ENCODE results near the gene RAD1.

RAD1 gene

GRCh38 chr5:34915139-34915855 is at the start of gene RAD1, which contains the start of gene BRIX1:
Gene RAD1 (minus strand): TSS chr5:34915504. CDS start chr5:34914892, 612 bp downstream.
Gene BRIX1 (plus strand): TSS chr5:34915711. CDS start chr5:34915739, 28 bp downstream.
- no peaks in the 10 kb centered on the region for H3K27me3 ChIP-seq (ENCODE audit: insufficient read depth, low read length, poor library complexity, severe bottlenecking)
- H3K9me3 ChIP-seq (ENCODE audit: insufficient read depth, low read depth, low read length), result no peaks in the 10 kb centered on the region
- peak within 1 kb of the TSS; percentile 97 for H3K4me3 ChIP-seq (ENCODE audit: low read length, poor library complexity, severe bottlenecking)
- peak within 1 kb of the TSS; percentile 91 for H3K9ac ChIP-seq (ENCODE audit: low read depth, low read length, poor library complexity, severe bottlenecking)
- peaks cover 60% of the 10 kb centered on the region for H4K20me1 ChIP-seq (ENCODE audit: insufficient read depth, low read length, poor library complexity, severe bottlenecking)
- peak within 1 kb of the TSS; percentile 99 for H3K4me2 ChIP-seq (ENCODE audit: low read depth, low read length, poor library complexity, severe bottlenecking)
- no peak for TF ChIP-seq CTCF (conservative IDR thresholded peaks at IDR 0.05; ENCODE audit: low read length)
- TF ChIP-seq EZH2phosphoT487 (IDR thresholded peaks at IDR 0.05; ENCODE audit: borderline replicate concordance), result no peak
- peaks cover 93% of the 10 kb centered on the region for H3K79me2 ChIP-seq (ENCODE audit: insufficient read depth, low read length)
- H2AFZ ChIP-seq (ENCODE audit: low read length), result peak within 1 kb of the TSS; percentile 93
- H3K36me3 ChIP-seq (ENCODE audit: insufficient read depth, low read length), result peaks cover 24% of the 10 kb centered on the region
- H3K9me2 ChIP-seq (replicated peaks; ENCODE audit: low read depth, low read length), result no peaks in the 10 kb centered on the region
- H3K4me1 ChIP-seq (ENCODE audit: insufficient read depth, low read length, poor library complexity, severe bottlenecking), result peaks cover 41% of the 10 kb centered on the region
- H3F3A ChIP-seq (ENCODE audit: low read depth), result no peaks in the 10 kb centered on the region

- Histone ChIP-seq H3K27me3 (ENCODE audit: insufficient read depth, low read length, poor library complexity, severe bottlenecking) (no peaks in the 10 kb centered on the region), H3K9me3 (ENCODE audit: insufficient read depth, low read depth, low read length) (no peaks in the 10 kb centered on the region), H3K4me3 (ENCODE audit: low read length, poor library complexity, severe bottlenecking) (no peak overlapping the region), H3K79me2 (ENCODE audit: insufficient read depth, low read length) (no peaks in the 10 kb centered on the region), H3F3A (ENCODE audit: low read depth) (no peaks in the 10 kb centered on the region), H4K20me1 (ENCODE audit: insufficient read depth, low read length, poor library complexity, severe bottlenecking) (no peaks in the 10 kb centered on the region), H3K4me2 (ENCODE audit: low read depth, low read length, poor library complexity, severe bottlenecking) (no peak overlapping the region), H3K9ac (ENCODE audit: low read depth, low read length, poor library complexity, severe bottlenecking) (no peak overlapping the region), H3K36me3 (ENCODE audit: insufficient read depth, low read length) (peaks cover 10% of the 10 kb centered on the region; the same call in 1 of the 2 replicates), H2AFZ (ENCODE audit: low read length) (no peak overlapping the region), H3K4me1 (ENCODE audit: insufficient read depth, low read length, poor library complexity, severe bottlenecking) (no peaks in the 10 kb centered on the region), H3K9me2 (replicated peaks; ENCODE audit: low read depth, low read length) (no peaks in the 10 kb centered on the region)
- TF ChIP-seq EZH2phosphoT487 (IDR thresholded peaks at IDR 0.05; ENCODE audit: borderline replicate concordance), result no peak
- no peak for TF ChIP-seq CTCF (conservative IDR thresholded peaks at IDR 0.05; ENCODE audit: low read length)
Measured at GRCh38 chr5:34959323-34959722, 44.0 kb upstream of the RAD1 start.

- Histone ChIP-seq H3F3A (ENCODE audit: low read depth) (no peaks in the 10 kb centered on the region), H3K9me3 (ENCODE audit: insufficient read depth, low read depth, low read length) (no peaks in the 10 kb centered on the region), H2AFZ (ENCODE audit: low read length) (no peak overlapping the region), H4K20me1 (ENCODE audit: insufficient read depth, low read length, poor library complexity, severe bottlenecking) (no peaks in the 10 kb centered on the region), H3K27me3 (ENCODE audit: insufficient read depth, low read length, poor library complexity, severe bottlenecking) (no peaks in the 10 kb centered on the region), H3K4me3 (ENCODE audit: low read length, poor library complexity, severe bottlenecking) (no peak overlapping the region), H3K36me3 (ENCODE audit: insufficient read depth, low read length) (peaks cover 16% of the 10 kb centered on the region; the same call in 1 of the 2 replicates), H3K9ac (ENCODE audit: low read depth, low read length, poor library complexity, severe bottlenecking) (no peak overlapping the region), H3K4me1 (ENCODE audit: insufficient read depth, low read length, poor library complexity, severe bottlenecking) (no peaks in the 10 kb centered on the region), H3K4me2 (ENCODE audit: low read depth, low read length, poor library complexity, severe bottlenecking) (no peak overlapping the region), H3K9me2 (replicated peaks; ENCODE audit: low read depth, low read length) (no peaks in the 10 kb centered on the region), H3K79me2 (ENCODE audit: insufficient read depth, low read length) (no peaks in the 10 kb centered on the region)
- TF ChIP-seq CTCF (conservative IDR thresholded peaks at IDR 0.05; ENCODE audit: low read length) (peak; percentile 77), EZH2phosphoT487 (IDR thresholded peaks at IDR 0.05; ENCODE audit: borderline replicate concordance) (no peak)
Measured at GRCh38 chr5:34957857-34958690, 42.8 kb upstream of the RAD1 start.
